Effector memory CD4-positive, alpha-beta T cell (primary cell): Measurements from ENCODE around the gene TRAPPC5.

ENCODE experiments used
- DNase-seq, 3 donors: peaks; one replicate each; pipeline ENCODE4 v3.0.0-alpha.2; 2020
- H3K27ac ChIP-seq: 2 replicates; pipeline ENCODE4 v1.7.0; 2013; ENCODE audit warnings: mild to moderate bottlenecking, low read length, moderate library complexity; ENCODE audit not compliant: insufficient read depth, poor library complexity, severe bottlenecking
- H3K27me3 ChIP-seq: replicated peaks from 2 replicates; pipeline ENCODE4 v1.7.0; 2013; ENCODE audit warnings: mild to moderate bottlenecking, low read length; ENCODE audit not compliant: insufficient read depth, control insufficient read depth, poor library complexity, severe bottlenecking
- H3K36me3 ChIP-seq: 2 replicates; pipeline ENCODE4 v1.7.0; 2013; ENCODE audit warnings: mild to moderate bottlenecking, low read length, moderate library complexity; ENCODE audit not compliant: control insufficient read depth, insufficient read depth
- H3K4me1 ChIP-seq: 2 replicates; pipeline ENCODE4 v1.7.0; 2013; ENCODE audit warnings: low read length, mild to moderate bottlenecking; ENCODE audit not compliant: control insufficient read depth, insufficient read depth, poor library complexity, severe bottlenecking
- H3K4me3 ChIP-seq: 2 replicates; pipeline ENCODE4 v1.7.0; 2013; ENCODE audit warnings: low read length, low read depth, mild to moderate bottlenecking; ENCODE audit not compliant: insufficient read depth, poor library complexity, severe bottlenecking
- H3K9me3 ChIP-seq: 2 replicates; pipeline ENCODE4 v1.7.0; 2013; ENCODE audit warnings: mild to moderate bottlenecking, low read length, moderate library complexity; ENCODE audit not compliant: control insufficient read depth

TRAPPC5 gene

GRCh38 chr19:7709932-7710460 is 29.4 kb downstream of the TRAPPC5 start:
- no peak for DNase-seq
- Histone ChIP-seq H3K27ac (no peak overlapping the region), H3K4me1 (peaks cover 19% of the 10 kb centered on the region), H3K9me3 (no peaks in the 10 kb centered on the region), H3K4me3 (no peak overlapping the region), H3K27me3 (no peaks in the 10 kb centered on the region), H3K36me3 (no peaks in the 10 kb centered on the region)

DNA sequence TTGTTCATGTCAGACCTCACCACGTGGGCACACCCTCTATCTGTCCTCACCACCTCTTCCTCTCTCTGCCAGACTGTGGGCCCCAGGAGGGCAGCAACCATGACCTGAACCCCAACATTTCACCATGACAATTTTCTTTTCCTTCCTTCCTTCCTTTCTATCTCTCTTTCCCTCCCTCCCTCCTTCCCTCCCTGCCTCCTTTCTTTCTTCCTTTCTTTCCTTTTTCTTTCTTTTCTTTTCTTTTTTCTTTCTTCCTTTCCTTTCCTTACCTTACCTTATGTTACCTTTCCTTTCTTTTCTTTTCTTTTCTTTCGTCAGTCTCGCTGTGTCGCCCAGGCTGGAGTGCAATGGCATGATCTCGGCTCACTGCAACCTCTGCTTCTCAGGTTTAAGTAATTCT is 30.0 kb downstream of the TRAPPC5 start:
- Histone ChIP-seq H3K27me3 (no peaks in the 10 kb centered on the region), H3K36me3 (no peaks in the 10 kb centered on the region), H3K9me3 (no peaks in the 10 kb centered on the region), H3K27ac (no peak overlapping the region), H3K4me1 (peaks cover 18% of the 10 kb centered on the region), H3K4me3 (no peak overlapping the region)
- no peak for DNase-seq

- H3K4me1 ChIP-seq: no peaks in the 10 kb centered on the region
- no peak for DNase-seq
- no peak overlapping the region for H3K27ac ChIP-seq
- no peak overlapping the region for H3K4me3 ChIP-seq
- no peaks in the 10 kb centered on the region for H3K9me3 ChIP-seq
- H3K36me3 ChIP-seq: no peaks in the 10 kb centered on the region
- H3K27me3 ChIP-seq: no peaks in the 10 kb centered on the region
These were observed 35.0 kb downstream of the TRAPPC5 start for GRCh38 chr19:7715671-7716070.

- H3K9me3 ChIP-seq: no peaks in the 10 kb centered on the region
- H3K4me3 ChIP-seq: no peak overlapping the region
- no peaks in the 10 kb centered on the region for H3K27me3 ChIP-seq
- DNase-seq: no peak
- no peak overlapping the region for H3K27ac ChIP-seq
- H3K4me1 ChIP-seq: no peaks in the 10 kb centered on the region
- H3K36me3 ChIP-seq: no peaks in the 10 kb centered on the region
These were observed 36.1 kb downstream of the TRAPPC5 start for GRCh38 chr19:7716762-7717161.

DNA sequence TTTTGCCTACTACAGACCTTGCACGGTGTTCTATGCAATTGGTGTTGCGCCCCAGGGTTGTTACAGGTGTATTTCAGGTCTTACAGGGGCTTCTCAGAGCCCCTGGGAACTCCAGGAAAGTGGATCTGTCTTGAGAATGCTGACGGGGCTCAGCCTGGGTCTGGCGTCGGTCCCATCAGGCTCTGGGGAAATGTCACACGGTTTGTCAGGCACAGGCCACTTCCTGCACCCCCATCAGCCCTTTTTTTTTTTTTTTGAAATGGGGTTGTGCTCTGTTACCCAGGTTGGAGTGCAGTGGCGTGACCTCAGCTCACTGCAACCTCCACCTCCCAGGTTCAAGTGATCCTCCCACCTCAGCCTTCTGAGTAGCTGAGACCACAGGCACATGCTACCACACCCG is 38.0 kb downstream of the TRAPPC5 start:
- H3K9me3 ChIP-seq: no peaks in the 10 kb centered on the region
- no peak overlapping the region for H3K4me3 ChIP-seq
- no peaks in the 10 kb centered on the region for H3K4me1 ChIP-seq
- H3K27ac ChIP-seq: no peak overlapping the region
- H3K36me3 ChIP-seq: no peaks in the 10 kb centered on the region
- no peak for DNase-seq
- no peaks in the 10 kb centered on the region for H3K27me3 ChIP-seq

GRCh38 chr19:7720351-7720750 is 39.7 kb downstream of the TRAPPC5 start:
- H3K36me3 ChIP-seq: no peaks in the 10 kb centered on the region
- no peaks in the 10 kb centered on the region for H3K9me3 ChIP-seq
- no peak for DNase-seq
- H3K4me1 ChIP-seq: no peaks in the 10 kb centered on the region
- H3K27ac ChIP-seq: no peak overlapping the region
- H3K27me3 ChIP-seq: no peaks in the 10 kb centered on the region
- no peak overlapping the region for H3K4me3 ChIP-seq

DNA sequence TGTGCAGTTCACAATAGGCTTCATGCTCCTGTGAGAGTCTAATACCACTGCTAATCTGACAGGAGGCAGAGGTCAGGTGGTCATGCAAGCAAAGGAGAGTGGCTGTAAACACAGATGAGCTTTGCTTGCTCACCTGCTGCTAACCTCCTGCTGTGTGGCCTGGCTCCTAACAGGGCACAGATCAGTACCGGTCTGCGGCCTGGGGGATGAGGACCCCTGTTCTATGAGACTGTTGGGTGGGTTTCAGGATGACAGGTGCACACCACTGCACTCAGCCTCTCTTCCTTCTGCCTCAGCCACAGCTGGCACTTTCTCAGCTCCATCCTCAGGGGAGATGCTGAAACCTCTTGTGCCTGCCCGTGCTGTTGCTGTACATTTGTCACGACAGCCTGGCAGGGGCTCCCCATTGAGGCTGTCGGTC is 41.6 kb downstream of the TRAPPC5 start:
- no peak for DNase-seq
- H3K27ac ChIP-seq: no peak overlapping the region
- H3K4me3 ChIP-seq: no peak overlapping the region
- no peaks in the 10 kb centered on the region for H3K9me3 ChIP-seq
- H3K27me3 ChIP-seq: no peaks in the 10 kb centered on the region
- no peaks in the 10 kb centered on the region for H3K4me1 ChIP-seq
- H3K36me3 ChIP-seq: no peaks in the 10 kb centered on the region

DNA sequence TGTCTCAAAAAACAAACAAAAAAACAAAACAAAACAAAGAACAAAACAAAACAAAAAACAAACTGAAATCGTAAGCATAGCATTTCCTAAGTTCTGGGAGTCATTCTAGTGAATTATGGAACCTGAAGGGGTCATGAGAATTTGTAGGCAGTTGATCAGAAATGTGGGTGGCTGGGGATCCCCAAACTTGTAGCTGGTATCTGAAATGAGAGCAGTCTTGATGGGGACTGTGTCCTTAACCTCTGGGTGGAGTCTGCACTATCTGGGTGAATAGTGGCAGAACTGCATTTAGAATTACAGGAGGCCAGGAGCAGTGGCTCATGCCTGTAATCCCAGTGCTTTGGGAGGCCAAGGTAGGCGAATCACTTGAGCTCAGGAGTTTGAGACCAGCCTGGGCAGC is 45.2 kb downstream of the TRAPPC5 start:
- peaks cover 21% of the 10 kb centered on the region for H3K27me3 ChIP-seq
- H3K4me1 ChIP-seq: peaks cover 10% of the 10 kb centered on the region
- H3K9me3 ChIP-seq: no peaks in the 10 kb centered on the region

GRCh38 chr19:7729211-7729610 is 48.6 kb downstream of the TRAPPC5 start:
- H3K9me3 ChIP-seq: no peaks in the 10 kb centered on the region
- DNase-seq: no peak

More for the DNA sequence above, 45.2 kb downstream of the TRAPPC5 start:
- Histone ChIP-seq H3K4me3 (no peak overlapping the region), H3K36me3 (no peaks in the 10 kb centered on the region), H3K27ac (no peak overlapping the region)
- DNase-seq: no peak

DNA sequence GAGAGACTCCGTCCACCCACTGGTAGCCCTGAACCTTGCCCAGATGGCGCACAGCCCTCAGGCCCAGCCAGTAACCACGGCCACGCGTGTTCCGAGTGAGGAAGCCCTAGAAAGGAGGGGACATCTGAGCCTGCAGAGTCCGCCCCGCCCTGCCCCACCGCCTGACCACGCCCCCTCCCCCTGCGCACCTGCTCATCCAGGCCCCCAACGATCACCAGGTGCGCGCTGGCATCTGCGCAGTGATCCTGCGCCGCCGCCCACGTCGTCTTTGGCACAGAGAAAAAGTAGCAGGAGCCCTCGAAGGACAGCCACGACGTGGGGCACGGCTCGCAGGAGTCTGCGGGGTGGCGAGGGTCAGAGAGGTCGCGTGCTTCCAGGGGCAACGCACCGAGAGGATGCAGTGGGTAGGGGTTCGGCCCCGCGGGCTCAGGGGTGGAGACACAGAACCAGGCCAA is 49.2 kb downstream of the TRAPPC5 start:
- no peak for DNase-seq
- Histone ChIP-seq H3K4me1 (peaks cover 10% of the 10 kb centered on the region), H3K36me3 (no peaks in the 10 kb centered on the region), H3K9me3 (no peaks in the 10 kb centered on the region), H3K27ac (no peak overlapping the region), H3K27me3 (peaks cover 28% of the 10 kb centered on the region), H3K4me3 (no peak overlapping the region)

More at GRCh38 chr19:7729211-7729610, 48.6 kb downstream of the TRAPPC5 start:
- peaks cover 10% of the 10 kb centered on the region for H3K4me1 ChIP-seq
- H3K36me3 ChIP-seq: no peaks in the 10 kb centered on the region
- no peak overlapping the region for H3K4me3 ChIP-seq
- H3K27ac ChIP-seq: no peak overlapping the region
- H3K27me3 ChIP-seq: peaks cover 28% of the 10 kb centered on the region
